OCI-LY1 (cell line): ENCODE data around the gene TUBGCP5.

Experiments
- H2AFZ ChIP-seq: fragments of 200-600 bp; sonication (generic), shearing (Covaris generic); 2 replicates; pipeline ENCODE4 v1.6.0; 2014; ENCODE audit warnings: antibody characterized with exemption, mild to moderate bottlenecking, low read length
- H3F3A ChIP-seq: fragments of 200-600 bp; sonication (generic), shearing (Covaris generic); 2 replicates; pipeline ENCODE4 v1.6.0; 2014; ENCODE audit warnings: mild to moderate bottlenecking, antibody characterized with exemption, low read length, moderate library complexity; ENCODE audit not compliant: insufficient read depth
- H3K27ac ChIP-seq: fragments of 200-600 bp; sonication (generic); 2 replicates; pipeline ENCODE4 v1.5.1; 2014; ENCODE audit warnings: low read length, mixed run types, mild to moderate bottlenecking, low read depth; ENCODE audit not compliant: poor library complexity, severe bottlenecking
- H3K27me3 ChIP-seq: fragments of 200-600 bp; sonication (generic); 2 replicates; pipeline ENCODE4 v1.6.0; 2014; ENCODE audit warnings: antibody characterized with exemption, mild to moderate bottlenecking, low read length, moderate library complexity; ENCODE audit not compliant: insufficient read depth
- H3K36me3 ChIP-seq: fragments of 200-600 bp; sonication (generic); 2 replicates; pipeline ENCODE4 v1.6.1; 2014; ENCODE audit warnings: mild to moderate bottlenecking, antibody characterized with exemption, low read length, moderate library complexity, mixed read lengths; ENCODE audit not compliant: insufficient read depth
- H3K4me1 ChIP-seq: fragments of 200-600 bp; sonication (generic); 2 replicates; pipeline ENCODE4 v1.5.1; 2014; ENCODE audit warnings: mild to moderate bottlenecking, low read length, moderate library complexity; ENCODE audit not compliant: insufficient read depth, severe bottlenecking
- H3K4me2 ChIP-seq: fragments of 200-600 bp; sonication (generic), shearing (Covaris generic); 2 replicates; pipeline ENCODE4 v1.6.1; 2014; ENCODE audit warnings: low read length
- H3K4me3 ChIP-seq: fragments of 200-600 bp; sonication (generic); 2 replicates; pipeline ENCODE4 v1.5.1; 2014; ENCODE audit warnings: low read length, low read depth, mild to moderate bottlenecking, mixed read lengths; ENCODE audit not compliant: poor library complexity, severe bottlenecking
- H3K79me2 ChIP-seq: fragments of 200-600 bp; shearing (Covaris generic); 2 replicates; pipeline ENCODE4 v1.6.1; 2016; ENCODE audit warnings: mixed run types, low read length, mixed read lengths; ENCODE audit not compliant: insufficient read depth
- H3K9ac ChIP-seq: fragments of 200-600 bp; sonication (generic), shearing (Covaris generic); 2 replicates; pipeline ENCODE4 v1.6.1; 2014; ENCODE audit warnings: mild to moderate bottlenecking, low read length, mixed read lengths
- H3K9me2 ChIP-seq: fragments of 200-600 bp; sonication (generic), shearing (Covaris generic); 2 replicates; pipeline ENCODE4 v1.6.1; 2014; ENCODE audit warnings: low read depth, mild to moderate bottlenecking, low read length, mixed read lengths
- H3K9me3 ChIP-seq: fragments of 200-600 bp; shearing (Covaris generic); 2 replicates; pipeline ENCODE4 v1.6.1; 2014; ENCODE audit warnings: low read length, mixed read lengths
- H4K20me1 ChIP-seq: fragments of 200-600 bp; sonication (generic), shearing (Covaris generic); 2 replicates; pipeline ENCODE4 v1.6.0; 2016; ENCODE audit warnings: mild to moderate bottlenecking, low read length; ENCODE audit not compliant: insufficient read depth
- EZH2 ChIP-seq: fragments of 200-600 bp; sonication (generic), shearing (Covaris generic); IDR thresholded peaks from 2 replicates; pipeline ENCODE4 v1.8.0; 2017; ENCODE audit warnings: borderline replicate concordance, mixed run types, mild to moderate bottlenecking, antibody characterized with exemption, low read length, moderate library complexity, mixed read lengths
- TF ChIP-seq, protein P1 (sequence below): fragments of 200-600 bp; sonication (generic), shearing (Covaris generic); IDR thresholded peaks from 2 replicates; pipeline ENCODE4 v1.5.1; 2017; ENCODE audit warnings: mild to moderate bottlenecking, antibody characterized with exemption, low read length, moderate library complexity, mixed read lengths

Gene TUBGCP5

DNA sequence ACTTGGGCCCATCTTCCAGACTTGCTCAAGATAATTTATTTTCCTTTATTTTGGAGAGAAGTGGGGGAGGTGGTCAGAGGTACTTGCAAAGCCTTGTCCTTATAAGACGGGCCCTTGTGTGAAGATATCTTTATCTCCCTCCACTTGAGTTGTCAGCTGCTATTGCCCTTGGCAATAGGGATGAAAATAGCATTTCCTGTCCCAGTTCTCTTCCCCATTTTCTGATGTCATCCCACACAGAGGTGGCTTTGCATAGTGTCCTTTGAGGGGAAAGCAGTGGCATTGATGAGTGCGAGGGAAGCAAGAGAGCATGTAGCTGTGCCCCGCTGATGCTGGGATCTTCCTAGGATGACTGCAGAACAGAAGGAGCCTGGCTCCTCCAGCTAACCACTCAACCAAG lies 41.9 kb upstream of the TUBGCP5 start:
- no peak overlapping the region for H3K4me3 ChIP-seq
- H3K27me3 ChIP-seq, result no peaks in the 10 kb centered on the region
- no peak overlapping the region for H3K4me2 ChIP-seq
- TF ChIP-seq EZH2, result no peak
- TF ChIP-seq, protein P1, sequence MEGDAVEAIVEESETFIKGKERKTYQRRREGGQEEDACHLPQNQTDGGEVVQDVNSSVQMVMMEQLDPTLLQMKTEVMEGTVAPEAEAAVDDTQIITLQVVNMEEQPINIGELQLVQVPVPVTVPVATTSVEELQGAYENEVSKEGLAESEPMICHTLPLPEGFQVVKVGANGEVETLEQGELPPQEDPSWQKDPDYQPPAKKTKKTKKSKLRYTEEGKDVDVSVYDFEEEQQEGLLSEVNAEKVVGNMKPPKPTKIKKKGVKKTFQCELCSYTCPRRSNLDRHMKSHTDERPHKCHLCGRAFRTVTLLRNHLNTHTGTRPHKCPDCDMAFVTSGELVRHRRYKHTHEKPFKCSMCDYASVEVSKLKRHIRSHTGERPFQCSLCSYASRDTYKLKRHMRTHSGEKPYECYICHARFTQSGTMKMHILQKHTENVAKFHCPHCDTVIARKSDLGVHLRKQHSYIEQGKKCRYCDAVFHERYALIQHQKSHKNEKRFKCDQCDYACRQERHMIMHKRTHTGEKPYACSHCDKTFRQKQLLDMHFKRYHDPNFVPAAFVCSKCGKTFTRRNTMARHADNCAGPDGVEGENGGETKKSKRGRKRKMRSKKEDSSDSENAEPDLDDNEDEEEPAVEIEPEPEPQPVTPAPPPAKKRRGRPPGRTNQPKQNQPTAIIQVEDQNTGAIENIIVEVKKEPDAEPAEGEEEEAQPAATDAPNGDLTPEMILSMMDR, result no peak
- H3K4me1 ChIP-seq, result no peaks in the 10 kb centered on the region
- no peak overlapping the region for H3K27ac ChIP-seq
- H3K9me3 ChIP-seq, result no peaks in the 10 kb centered on the region
- H3K36me3 ChIP-seq, result no peaks in the 10 kb centered on the region
- H3K9me2 ChIP-seq, result no peaks in the 10 kb centered on the region
- no peaks in the 10 kb centered on the region for H3F3A ChIP-seq
- H3K9ac ChIP-seq, result no peak overlapping the region
- no peak overlapping the region for H2AFZ ChIP-seq
- no peaks in the 10 kb centered on the region for H4K20me1 ChIP-seq
- no peaks in the 10 kb centered on the region for H3K79me2 ChIP-seq

DNA sequence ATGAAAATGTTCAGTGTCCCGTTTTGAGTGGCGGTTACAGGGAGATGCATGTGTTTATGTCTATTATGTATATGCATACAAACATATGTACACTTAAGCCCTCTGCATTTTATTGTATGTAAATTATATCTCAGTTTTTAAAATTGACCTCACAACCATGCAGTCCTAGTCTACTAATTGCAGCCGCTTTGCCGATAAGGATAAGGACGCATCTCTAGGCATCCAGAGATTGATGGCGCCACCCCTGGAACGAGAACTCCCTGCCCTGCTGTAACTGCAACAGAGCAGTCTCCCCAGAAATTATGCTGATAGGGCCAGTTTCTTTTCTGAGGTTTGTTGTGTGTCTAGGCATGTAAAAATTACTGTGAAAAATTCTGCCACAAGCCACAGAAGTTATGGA lies 40.4 kb upstream of the TUBGCP5 start:
- no peaks in the 10 kb centered on the region for H3K9me2 ChIP-seq
- H3K4me3 ChIP-seq, result no peak overlapping the region
- no peaks in the 10 kb centered on the region for H3K4me1 ChIP-seq
- H3K27me3 ChIP-seq, result no peaks in the 10 kb centered on the region
- H3K27ac ChIP-seq, result no peak overlapping the region
- no peaks in the 10 kb centered on the region for H3K36me3 ChIP-seq
- no peaks in the 10 kb centered on the region for H4K20me1 ChIP-seq
- H3K79me2 ChIP-seq, result no peaks in the 10 kb centered on the region
- no peak overlapping the region for H3K9ac ChIP-seq
- H3F3A ChIP-seq, result no peaks in the 10 kb centered on the region
- no peak overlapping the region for H3K4me2 ChIP-seq
- no peaks in the 10 kb centered on the region for H3K9me3 ChIP-seq
- no peak overlapping the region for H2AFZ ChIP-seq
- TF ChIP-seq, protein P1, result no peak
- no peak for TF ChIP-seq EZH2

DNA sequence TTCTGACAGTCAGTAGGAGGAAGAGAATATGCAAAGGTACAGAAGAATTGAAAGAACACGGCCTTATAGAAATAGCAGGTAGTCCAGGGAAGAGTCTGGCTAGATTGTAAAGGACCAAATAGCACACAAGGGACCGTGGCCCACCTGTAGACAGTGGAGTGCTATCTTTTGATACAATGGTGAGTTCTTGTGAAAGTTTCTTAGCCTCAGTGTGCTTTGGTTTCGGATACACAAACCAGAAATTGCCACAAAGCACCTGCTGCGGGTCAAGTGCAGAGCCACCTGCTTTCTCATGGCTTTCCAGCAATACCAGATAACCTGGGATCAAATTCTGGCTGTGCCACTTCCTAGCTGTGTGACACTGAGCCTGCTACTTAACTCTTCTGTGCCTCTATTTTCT lies 36.6 kb upstream of the TUBGCP5 start:
- H3K9ac ChIP-seq, result no peak overlapping the region
- no peaks in the 10 kb centered on the region for H3F3A ChIP-seq
- H3K27ac ChIP-seq, result no peak overlapping the region
- H2AFZ ChIP-seq, result no peak overlapping the region
- H3K27me3 ChIP-seq, result no peaks in the 10 kb centered on the region
- H3K4me1 ChIP-seq, result no peaks in the 10 kb centered on the region
- no peaks in the 10 kb centered on the region for H4K20me1 ChIP-seq
- no peak overlapping the region for H3K4me3 ChIP-seq
- no peaks in the 10 kb centered on the region for H3K9me2 ChIP-seq
- no peaks in the 10 kb centered on the region for H3K79me2 ChIP-seq
- no peaks in the 10 kb centered on the region for H3K9me3 ChIP-seq
- no peak overlapping the region for H3K4me2 ChIP-seq
- H3K36me3 ChIP-seq, result no peaks in the 10 kb centered on the region
- TF ChIP-seq, protein P1, result no peak
- TF ChIP-seq EZH2, result no peak
